HG03280 (cell line): ENCODE measurements around the gene MMRN1.

Experiments
- ATAC-seq: cut with Tn5 transposase; IDR thresholded peaks from one replicate; pipeline ENCODE4 v1.9.1; 2021; ENCODE audit warnings: mild to moderate bottlenecking, moderate library complexity; ENCODE audit not compliant: unreplicated experiment

The MMRN1 gene

GRCh38 chr4:89894649-89895550, at the start of gene MMRN1:
TSS of gene MMRN1 (plus strand) at chr4:89894854. CDS start at chr4:89894972, 118 bp downstream.
- ATAC-seq: peak; percentile 74

GRCh38 chr4:89847571-89848325, 46.9 kb upstream of the MMRN1 start:
- ATAC-seq: no peak

GRCh38 chr4:89855236-89855635, 39.4 kb upstream of the MMRN1 start:
- no peak for ATAC-seq

GRCh38 chr4:89860971-89861370, 33.7 kb upstream of the MMRN1 start:
- no peak for ATAC-seq

GRCh38 chr4:89863533-89863932, 31.1 kb upstream of the MMRN1 start:
- ATAC-seq: no peak

- no peak for ATAC-seq
These were observed 26.4 kb upstream of the MMRN1 start for GRCh38 chr4:89868276-89868675.

GRCh38 chr4:89868999-89869589, 25.6 kb upstream of the MMRN1 start:
- no peak for ATAC-seq

GRCh38 chr4:89871211-89871610, 23.4 kb upstream of the MMRN1 start:
- no peak for ATAC-seq

- no peak for ATAC-seq
These were observed 18.1 kb upstream of the MMRN1 start for GRCh38 chr4:89876548-89876947.

- ATAC-seq: no peak
These were observed 16.0 kb upstream of the MMRN1 start for GRCh38 chr4:89878611-89879010.

GRCh38 chr4:89879215-89879614, 15.4 kb upstream of the MMRN1 start:
- ATAC-seq: no peak

GRCh38 chr4:89889289-89889688, 5.4 kb upstream of the MMRN1 start:
- no peak for ATAC-seq

GRCh38 chr4:89897867-89898266, 3.2 kb downstream of the MMRN1 start:
- ATAC-seq: no peak

- ATAC-seq: no peak
These were observed 3.7 kb downstream of the MMRN1 start for GRCh38 chr4:89898304-89898716.

- no peak for ATAC-seq
These were observed 4.5 kb downstream of the MMRN1 start for GRCh38 chr4:89899152-89899551.

- ATAC-seq: no peak
These were observed 5.2 kb downstream of the MMRN1 start for GRCh38 chr4:89899854-89900253.

GRCh38 chr4:89901808-89902431, 7.3 kb downstream of the MMRN1 start:
- ATAC-seq: peak; percentile 88

GRCh38 chr4:89904524-89904923, 9.9 kb downstream of the MMRN1 start:
- no peak for ATAC-seq

- no peak for ATAC-seq
These were observed 11.7 kb downstream of the MMRN1 start for GRCh38 chr4:89906316-89906715.

- ATAC-seq: no peak
These were observed 12.3 kb downstream of the MMRN1 start for GRCh38 chr4:89906777-89907521.
